GM18858 (cell line): ENCODE results near the gene ZBTB7A.

ENCODE experiments used
- ATAC-seq: cut with Tn5 transposase; IDR thresholded peaks from one replicate; pipeline ENCODE4 v1.9.1; 2021; ENCODE audit not compliant: unreplicated experiment

ZBTB7A gene

DNA sequence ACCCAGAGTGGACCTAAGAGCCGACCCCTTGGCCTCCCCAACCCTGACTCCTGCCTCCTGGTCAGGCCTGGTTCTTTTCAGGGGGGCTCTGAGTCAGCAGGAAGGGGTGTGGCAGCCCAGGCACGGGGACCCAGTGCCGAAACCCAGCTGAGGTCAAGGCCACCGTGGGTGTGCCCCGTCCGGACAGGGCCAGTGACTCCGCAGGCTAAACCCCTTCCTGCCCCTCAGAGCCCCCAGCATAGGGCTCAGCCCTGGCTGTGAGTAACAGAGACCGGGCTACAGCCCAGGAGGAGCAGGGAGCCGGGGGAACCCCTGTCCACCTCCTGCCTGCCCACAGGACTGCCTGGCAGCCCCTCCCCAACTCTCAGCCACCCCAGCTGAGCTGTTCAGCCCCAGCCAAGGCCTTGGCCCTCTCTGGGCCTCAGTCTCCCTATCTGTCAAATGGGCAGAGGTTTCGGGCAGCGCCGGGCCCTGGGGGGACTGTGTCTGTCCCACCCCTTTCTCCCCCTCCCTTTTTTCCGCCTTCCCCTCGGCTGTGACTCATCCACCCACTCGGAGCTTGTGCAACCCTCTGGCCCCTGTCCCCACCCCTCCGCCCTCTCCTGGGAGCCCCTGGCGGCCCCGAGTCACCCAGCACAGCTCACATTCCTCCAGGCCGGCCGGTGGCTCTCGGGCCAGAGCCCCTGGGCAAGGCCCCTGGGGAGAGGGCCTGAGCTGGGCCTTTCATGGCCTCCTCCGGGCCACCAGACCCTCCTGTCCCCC lies 8.6 kb downstream of the ZBTB7A start:
- ATAC-seq, result no peak

DNA sequence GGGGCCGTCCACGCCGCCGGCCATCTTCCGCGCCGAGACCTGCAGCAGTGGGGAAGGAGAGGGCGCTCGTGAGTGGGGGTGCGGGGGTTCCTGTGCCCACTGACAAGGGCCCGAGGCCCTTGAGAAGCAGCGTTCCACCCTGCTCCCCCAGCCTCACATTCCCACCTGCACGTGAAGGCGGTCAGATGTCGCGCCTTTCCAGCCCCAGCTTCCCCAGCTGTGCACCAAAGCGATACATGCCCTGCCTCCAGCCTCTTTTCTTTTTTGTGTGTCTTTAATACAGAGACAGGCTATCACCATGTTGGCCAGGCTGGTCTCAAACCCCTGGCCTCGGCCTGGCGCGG lies 11.5 kb downstream of the ZBTB7A start:
- no peak for ATAC-seq

- no peak for ATAC-seq
Measured at GRCh38 chr19:4054441-4055208, 12.1 kb downstream of the ZBTB7A start.

GRCh38 chr19:4053423-4054324 lies 13.0 kb downstream of the ZBTB7A start:
- ATAC-seq, result no peak

- no peak for ATAC-seq
Measured at GRCh38 chr19:4052993-4053422, 13.7 kb downstream of the ZBTB7A start.

DNA sequence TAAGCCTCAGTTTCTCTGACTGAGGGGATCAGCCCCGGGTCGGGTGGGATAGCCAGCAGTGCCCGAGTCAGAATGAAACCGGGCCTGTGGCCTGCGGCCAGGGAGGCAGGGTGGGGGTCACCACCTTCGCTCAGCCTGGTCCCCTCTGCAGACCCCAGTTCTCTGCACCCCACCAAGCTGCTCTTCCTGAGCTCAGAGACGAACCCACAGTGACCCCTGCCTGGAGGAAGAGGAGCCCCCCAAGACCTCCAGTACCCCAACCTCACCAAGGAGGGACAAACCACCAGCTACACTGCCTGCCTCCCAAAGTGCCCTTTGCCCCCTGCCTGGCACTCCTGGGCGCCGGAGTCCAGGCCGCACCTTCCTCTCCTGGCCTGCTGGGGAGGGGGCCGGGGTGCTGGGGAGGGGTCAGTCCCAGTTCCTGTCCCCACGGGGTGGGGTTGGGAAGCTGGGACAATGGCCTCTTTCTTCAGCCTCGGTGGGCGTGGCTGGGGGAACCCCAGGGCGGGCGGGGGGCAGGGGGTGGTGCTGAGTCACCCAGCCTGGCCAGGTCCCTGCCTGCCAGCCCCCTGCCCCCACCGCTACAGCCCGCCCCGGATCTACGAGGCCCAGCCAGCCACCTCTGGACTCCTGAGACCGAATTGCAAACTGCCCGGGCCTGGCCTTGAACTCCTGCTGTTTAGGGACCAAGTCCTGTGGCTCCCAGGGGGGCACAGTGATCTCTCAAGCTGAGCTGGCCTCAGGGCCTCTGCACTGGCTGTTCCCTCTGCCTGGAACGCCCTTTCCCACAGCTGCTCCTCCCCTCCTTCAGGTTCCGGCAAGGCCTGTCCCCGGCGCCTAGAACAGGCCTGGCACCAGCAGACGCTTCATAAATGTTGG lies 14.3 kb downstream of the ZBTB7A start:
- ATAC-seq, result no peak

DNA sequence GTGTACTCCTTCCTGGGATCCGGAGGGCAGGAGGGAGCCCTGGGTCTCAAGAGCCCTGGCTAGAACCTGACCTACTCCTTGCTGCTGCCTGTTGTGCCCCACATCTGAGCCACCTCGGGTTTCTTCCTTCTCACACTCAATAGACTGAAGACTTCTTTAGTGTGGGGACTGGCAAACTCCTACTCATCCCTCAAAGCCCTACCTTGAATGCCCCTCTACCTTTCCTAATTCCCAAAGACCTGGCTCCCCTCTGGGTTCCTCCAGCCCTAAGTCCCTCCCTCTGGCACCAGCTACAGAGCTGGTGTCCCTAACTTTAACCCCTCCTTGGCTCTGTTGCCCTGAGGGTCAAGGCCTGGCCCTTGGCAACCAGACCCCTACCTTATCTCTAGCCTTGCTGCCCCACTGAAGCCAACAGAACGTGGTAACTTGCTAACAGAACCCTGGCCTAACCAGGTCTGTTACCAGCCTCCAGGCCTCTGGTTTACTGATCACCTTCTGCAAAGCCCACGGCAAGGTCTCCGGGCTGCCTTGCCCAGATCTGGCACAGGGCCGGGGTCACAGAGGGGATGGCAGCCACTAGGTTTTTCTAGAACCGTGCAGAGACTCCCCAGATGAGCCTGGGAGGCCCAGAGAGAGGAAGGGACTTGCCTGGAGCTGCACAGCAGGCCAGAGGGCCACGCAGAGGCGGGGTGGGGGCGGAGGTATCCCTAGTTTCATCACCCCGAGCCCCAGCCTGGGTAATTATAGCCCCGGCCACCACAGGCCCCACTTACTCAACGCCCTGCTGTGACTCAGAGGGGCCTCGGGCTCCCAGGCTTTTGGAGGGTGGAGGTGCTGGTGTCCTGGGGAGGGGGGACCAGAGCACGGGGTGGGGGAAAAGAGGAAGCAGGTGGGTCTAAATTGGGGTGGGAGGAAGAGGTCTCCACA lies 15.3 kb downstream of the ZBTB7A start:
- ATAC-seq, result no peak

GRCh38 chr19:4049432-4049831 lies 17.3 kb downstream of the ZBTB7A start:
- no peak for ATAC-seq

DNA sequence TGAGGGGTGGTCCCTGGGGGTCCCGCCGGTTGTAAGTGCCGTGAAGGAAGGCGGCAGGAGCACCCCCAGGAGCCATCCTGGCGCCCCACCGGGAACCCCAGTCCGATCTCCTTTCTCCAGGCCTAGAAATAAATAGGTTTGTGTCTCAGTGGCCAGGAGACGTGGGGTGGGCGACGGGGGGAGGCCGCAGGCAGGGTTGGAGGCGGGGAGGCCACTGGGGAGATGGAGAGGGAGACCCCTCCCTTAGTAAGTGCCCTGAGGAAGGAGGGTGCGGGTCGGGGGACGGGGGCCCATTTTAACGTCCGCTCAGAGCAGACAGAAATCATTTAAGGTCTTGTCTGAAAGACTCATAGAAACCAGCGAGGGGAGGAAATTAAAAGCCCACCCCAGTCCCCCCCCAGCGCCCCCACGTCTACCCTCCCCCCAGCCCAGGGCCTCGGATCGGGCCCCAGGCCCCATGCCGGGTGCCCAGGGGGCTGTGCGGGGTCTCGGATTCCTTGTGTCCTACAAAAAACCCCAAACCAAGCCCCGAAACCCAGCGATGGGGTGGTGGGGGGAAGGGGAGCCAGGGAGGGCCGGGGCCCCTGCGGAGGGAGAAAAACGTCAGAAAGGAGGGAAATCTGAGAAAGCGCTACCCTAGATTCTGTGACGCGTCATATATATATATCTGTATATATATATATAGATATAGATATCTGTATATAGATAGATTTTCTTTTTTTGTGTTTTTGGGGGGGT lies 19.6 kb downstream of the ZBTB7A start:
- ATAC-seq, result no peak

GRCh38 chr19:4046362-4046691 lies 20.4 kb downstream of the ZBTB7A start:
- ATAC-seq, result no peak

DNA sequence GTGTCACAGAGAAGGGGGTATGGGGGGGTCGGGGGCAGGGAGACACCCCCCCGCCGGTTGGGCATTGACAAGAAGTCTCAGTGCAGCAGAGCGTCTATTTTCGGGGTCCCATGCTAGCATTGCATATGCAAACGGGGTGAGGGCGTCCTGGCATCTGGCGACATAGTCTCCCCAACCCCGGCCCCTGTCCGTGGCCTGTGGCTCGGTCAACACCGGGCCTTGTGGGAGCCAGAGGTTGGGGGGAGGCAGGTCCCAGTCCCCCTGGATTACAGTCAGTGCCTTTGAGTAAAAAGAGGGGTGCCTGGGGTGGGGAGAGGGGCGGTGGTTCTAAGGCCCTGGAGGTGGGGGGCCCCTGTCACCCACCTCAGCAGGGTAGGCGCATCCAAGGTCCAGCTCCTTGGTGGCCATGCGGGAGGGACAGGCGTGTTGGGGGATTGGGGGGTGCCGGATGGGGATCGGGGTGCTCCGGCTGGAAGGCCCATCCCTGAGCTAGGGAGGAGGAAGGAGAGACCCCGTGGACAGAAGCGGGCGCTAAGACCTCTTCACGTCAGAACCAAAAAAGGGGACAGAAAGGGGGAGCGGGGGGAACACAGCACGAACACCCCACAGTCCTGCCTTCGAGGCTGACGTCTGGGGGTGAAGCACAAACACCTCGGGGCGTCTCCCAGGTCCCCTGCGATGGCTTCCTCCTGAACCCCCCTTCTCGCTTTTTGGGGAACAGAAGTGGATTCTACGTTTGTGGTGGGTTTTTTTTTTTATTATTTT lies 20.9 kb downstream of the ZBTB7A start:
- no peak for ATAC-seq

DNA sequence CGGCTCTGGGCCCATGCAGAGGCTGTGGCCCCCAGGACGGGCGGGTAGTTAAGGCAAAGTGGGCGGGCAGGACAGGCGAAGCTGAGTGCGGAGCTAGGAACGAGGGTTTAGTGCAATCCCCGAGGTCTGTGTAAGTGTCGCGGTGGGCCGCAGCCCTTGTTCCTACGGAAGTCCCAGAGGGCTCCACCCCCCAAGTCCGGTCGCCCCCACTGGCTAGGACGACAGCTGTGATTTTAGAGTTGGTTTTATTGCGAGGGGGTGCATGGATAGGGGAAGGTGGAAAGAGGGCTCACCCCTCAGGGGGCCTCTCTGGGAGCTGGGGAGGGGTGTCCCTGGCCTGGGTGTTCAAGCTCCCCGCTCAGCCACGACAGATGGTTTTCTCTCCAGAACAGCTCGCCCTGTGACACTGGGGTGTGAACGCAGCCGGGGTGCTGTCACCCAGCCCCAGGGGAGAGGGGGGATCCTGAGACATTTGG lies 21.7 kb downstream of the ZBTB7A start:
- no peak for ATAC-seq

GRCh38 chr19:4043966-4044715 lies 22.6 kb downstream of the ZBTB7A start:
- no peak for ATAC-seq

DNA sequence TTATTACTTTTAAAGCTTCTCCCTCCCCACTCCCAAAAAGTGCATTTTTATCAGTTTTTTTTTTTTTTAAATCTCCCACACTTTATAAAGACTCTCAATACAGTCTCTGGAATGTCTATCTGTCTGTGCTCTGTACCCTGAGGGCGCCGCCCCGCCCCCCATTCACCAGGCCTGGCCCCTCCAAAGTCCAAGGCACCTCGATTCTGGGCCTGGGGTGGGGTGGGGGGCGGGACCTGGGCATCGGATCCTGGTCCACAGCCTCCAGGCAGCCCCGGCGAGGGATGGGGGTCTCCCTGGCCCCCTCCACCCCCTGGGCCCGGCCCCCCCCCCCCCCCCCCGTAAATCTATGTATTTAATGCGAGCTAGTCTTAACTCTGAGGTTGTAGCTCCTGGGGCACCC lies 23.3 kb downstream of the ZBTB7A start:
- ATAC-seq, result no peak

GRCh38 chr19:4042731-4043082 lies 24.0 kb downstream of the ZBTB7A start:
- ATAC-seq, result no peak

DNA sequence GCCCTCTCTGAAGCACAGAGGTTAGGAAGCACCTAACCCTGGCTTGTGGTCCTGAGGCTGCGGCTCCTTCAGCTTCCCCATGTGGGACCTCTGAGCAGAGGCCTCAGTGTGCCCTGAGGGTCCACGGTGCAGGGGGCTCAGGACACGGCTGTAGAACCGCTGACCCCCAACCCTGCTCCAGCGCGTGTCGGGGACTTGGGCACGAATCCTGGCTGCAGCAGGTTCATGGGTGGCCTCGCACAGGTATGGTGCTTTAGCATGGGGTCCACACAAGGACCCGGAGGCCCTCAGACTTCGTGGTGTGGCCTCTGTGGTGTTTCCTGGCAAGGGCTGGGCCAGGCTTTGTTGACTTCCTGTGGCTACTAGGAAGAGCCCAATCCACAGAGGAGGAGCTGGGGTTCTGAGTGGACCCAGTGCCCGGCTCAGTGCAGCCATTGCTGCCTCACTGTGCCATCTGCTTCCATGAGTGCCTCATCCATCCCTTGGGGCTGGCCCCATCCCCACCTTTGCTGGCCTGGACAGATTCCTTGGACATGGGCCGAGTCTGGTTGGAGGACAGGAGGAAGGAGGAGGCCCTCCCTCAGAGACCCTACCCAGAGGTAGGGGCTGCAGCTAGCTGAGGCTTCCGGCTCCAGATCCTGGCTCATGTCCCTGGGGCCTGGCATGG lies 24.5 kb downstream of the ZBTB7A start:
- no peak for ATAC-seq
